Osteocyte (in vitro differentiated cells): ENCODE results near the gene ARHGAP10. TPM values are rescaled to one million over a fixed set of nuclear protein-coding genes. Genes with fewer than 3 reads are reported as not detected.
A peak's percentile ranks its signal among the peaks of the same experiment; 100 is the strongest.

Experiments used
- DNase-seq: peaks from one replicate; pipeline ENCODE4 v3.0.0; 2021; ENCODE audit warnings: mixed read lengths; ENCODE audit not compliant: unreplicated experiment; ENCODE audit errors: extremely low spot score
- H3K27ac Mint-ChIP-seq: one replicate; pipeline ENCODE4 v1.8.0; 2021; ENCODE audit warnings: mild to moderate bottlenecking, mixed read lengths; ENCODE audit not compliant: unreplicated experiment
- H3K27me3 Mint-ChIP-seq: one replicate; pipeline ENCODE4 v1.8.0; 2021; ENCODE audit warnings: mixed read lengths; ENCODE audit not compliant: unreplicated experiment
- H3K36me3 Mint-ChIP-seq: one replicate; pipeline ENCODE4 v1.8.0; 2021; ENCODE audit warnings: mixed read lengths; ENCODE audit not compliant: unreplicated experiment
- H3K4me1 Mint-ChIP-seq: one replicate; pipeline ENCODE4 v1.8.0; 2021; ENCODE audit warnings: mixed read lengths; ENCODE audit not compliant: unreplicated experiment
- H3K4me3 Mint-ChIP-seq: one replicate; pipeline ENCODE4 v1.8.0; 2021; ENCODE audit warnings: mild to moderate bottlenecking, moderate library complexity, mixed read lengths; ENCODE audit not compliant: unreplicated experiment
- H3K9me3 Mint-ChIP-seq: one replicate; pipeline ENCODE4 v1.8.0; 2021; ENCODE audit warnings: mixed read lengths; ENCODE audit not compliant: unreplicated experiment
- microRNA-seq: library from miRNA; unstranded; fragments of <30 nt; microRNA quantifications from one replicate; pipeline ENCODE4 v1.1.0, GENCODE V29; 2020; ENCODE audit not compliant: unreplicated experiment
- total RNA-seq: library from RNA; stranded (reverse); gene quantifications from 2 replicates; pipeline ENCODE4 v1.2.1, GENCODE V29; 2021
- TF ChIP-seq, protein P1 (sequence below): fragments of 200-600 bp; sonication (generic); IDR thresholded peaks from 2 replicates; pipeline ENCODE4 v1.5.0; 2021; ENCODE audit warnings: antibody characterized with exemption, mild to moderate bottlenecking, moderate library complexity

The ARHGAP10 gene
- total RNA-seq, 1 donor from 2014 or later = 121 TPM

GRCh38 chr4:148116264-148116663, 384.4 kb downstream of the ARHGAP10 start:
- Mint-ChIP-seq H3K9me3 (peaks cover under 1% of the 10 kb centered on the region), H3K4me1 (peaks cover 47% of the 10 kb centered on the region), H3K27me3 (peaks cover 10% of the 10 kb centered on the region), H3K27ac (peak overlapping the region; percentile 19), H3K4me3 (no peak overlapping the region), H3K36me3 (no peaks in the 10 kb centered on the region)
- TF ChIP-seq, protein P1, sequence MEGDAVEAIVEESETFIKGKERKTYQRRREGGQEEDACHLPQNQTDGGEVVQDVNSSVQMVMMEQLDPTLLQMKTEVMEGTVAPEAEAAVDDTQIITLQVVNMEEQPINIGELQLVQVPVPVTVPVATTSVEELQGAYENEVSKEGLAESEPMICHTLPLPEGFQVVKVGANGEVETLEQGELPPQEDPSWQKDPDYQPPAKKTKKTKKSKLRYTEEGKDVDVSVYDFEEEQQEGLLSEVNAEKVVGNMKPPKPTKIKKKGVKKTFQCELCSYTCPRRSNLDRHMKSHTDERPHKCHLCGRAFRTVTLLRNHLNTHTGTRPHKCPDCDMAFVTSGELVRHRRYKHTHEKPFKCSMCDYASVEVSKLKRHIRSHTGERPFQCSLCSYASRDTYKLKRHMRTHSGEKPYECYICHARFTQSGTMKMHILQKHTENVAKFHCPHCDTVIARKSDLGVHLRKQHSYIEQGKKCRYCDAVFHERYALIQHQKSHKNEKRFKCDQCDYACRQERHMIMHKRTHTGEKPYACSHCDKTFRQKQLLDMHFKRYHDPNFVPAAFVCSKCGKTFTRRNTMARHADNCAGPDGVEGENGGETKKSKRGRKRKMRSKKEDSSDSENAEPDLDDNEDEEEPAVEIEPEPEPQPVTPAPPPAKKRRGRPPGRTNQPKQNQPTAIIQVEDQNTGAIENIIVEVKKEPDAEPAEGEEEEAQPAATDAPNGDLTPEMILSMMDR = no peak
- no peak for DNase-seq

DNA sequence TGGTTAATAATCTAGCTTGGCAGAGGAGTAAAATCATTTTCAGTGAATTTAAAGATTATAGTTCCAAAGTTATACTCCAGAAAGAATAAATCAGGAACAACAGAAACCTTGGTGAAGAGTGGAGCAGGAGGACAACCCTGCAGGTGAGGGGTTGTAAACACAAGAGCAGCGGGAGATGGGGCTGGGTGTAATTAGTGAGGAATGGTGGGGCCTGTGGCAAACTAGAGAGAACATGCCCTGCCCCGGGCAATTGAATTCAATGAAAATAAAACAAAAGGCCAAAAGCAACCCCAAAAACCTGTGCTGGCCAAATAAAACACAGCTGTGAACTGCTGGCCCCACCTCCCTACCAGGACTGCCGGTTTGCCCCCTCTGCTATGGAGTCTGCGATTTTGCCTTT, 385.1 kb downstream of the ARHGAP10 start:
- H3K36me3 Mint-ChIP-seq = no peaks in the 10 kb centered on the region
- no peak for DNase-seq
- H3K4me3 Mint-ChIP-seq = no peak overlapping the region
- H3K9me3 Mint-ChIP-seq = peaks cover 7% of the 10 kb centered on the region
- TF ChIP-seq, protein P1 = no peak
- H3K4me1 Mint-ChIP-seq = peaks cover 46% of the 10 kb centered on the region
- H3K27ac Mint-ChIP-seq = peak overlapping the region; percentile 69
- H3K27me3 Mint-ChIP-seq = peaks cover 10% of the 10 kb centered on the region

GRCh38 chr4:148118179-148118578, 386.3 kb downstream of the ARHGAP10 start:
- H3K4me3 Mint-ChIP-seq = no peak overlapping the region
- peaks cover 10% of the 10 kb centered on the region for H3K27me3 Mint-ChIP-seq
- TF ChIP-seq, protein P1 = no peak
- H3K9me3 Mint-ChIP-seq = peaks cover 17% of the 10 kb centered on the region
- peaks cover under 1% of the 10 kb centered on the region for H3K36me3 Mint-ChIP-seq
- H3K4me1 Mint-ChIP-seq = peaks cover 40% of the 10 kb centered on the region
- no peak overlapping the region for H3K27ac Mint-ChIP-seq
- no peak for DNase-seq

DNA sequence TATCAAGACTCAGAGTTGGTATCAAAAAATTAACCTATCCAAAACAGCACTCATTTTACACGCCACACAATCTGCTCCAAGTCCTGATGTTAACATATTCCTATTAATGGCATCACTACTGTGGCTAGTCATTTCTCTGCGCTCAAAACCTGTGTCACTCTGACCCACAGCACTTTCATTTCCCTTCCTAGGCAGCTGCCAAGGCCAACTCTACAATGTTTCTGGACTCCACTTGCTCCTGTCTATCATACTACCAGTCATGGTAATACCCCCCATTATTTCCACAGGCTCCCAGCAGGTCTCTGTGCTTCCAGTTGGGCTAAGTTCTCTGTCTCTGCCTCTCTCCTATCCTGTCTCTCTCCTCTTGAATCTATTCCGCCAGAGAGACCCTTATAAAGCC, 386.7 kb downstream of the ARHGAP10 start:
- H3K36me3 Mint-ChIP-seq = peaks cover 5% of the 10 kb centered on the region
- DNase-seq = no peak
- H3K4me1 Mint-ChIP-seq = peaks cover 40% of the 10 kb centered on the region
- H3K9me3 Mint-ChIP-seq = peaks cover 21% of the 10 kb centered on the region
- H3K27me3 Mint-ChIP-seq = peaks cover 10% of the 10 kb centered on the region
- H3K27ac Mint-ChIP-seq = no peak overlapping the region
- H3K4me3 Mint-ChIP-seq = no peak overlapping the region
- TF ChIP-seq, protein P1 = no peak

GRCh38 chr4:148120216-148120615, 388.3 kb downstream of the ARHGAP10 start:
- Mint-ChIP-seq H3K27me3 (peaks cover 6% of the 10 kb centered on the region), H3K4me1 (peaks cover 40% of the 10 kb centered on the region)

More at GRCh38 chr4:148120216-148120615, 388.3 kb downstream of the ARHGAP10 start:
- no peak overlapping the region for H3K4me3 Mint-ChIP-seq
- no peak for DNase-seq
- peaks cover 29% of the 10 kb centered on the region for H3K9me3 Mint-ChIP-seq
- TF ChIP-seq, protein P1 = no peak
- peaks cover 6% of the 10 kb centered on the region for H3K36me3 Mint-ChIP-seq
- H3K27ac Mint-ChIP-seq = no peak overlapping the region

Small RNAs within 50 kb of the gene (microRNA-seq; reads per million reads assigned to microRNA genes)
- gene MIR4799 = not detected

Other genes starting within 250 kb of the ARHGAP10 start
- 39.7 and 45.5 TPM in 2 replicates for gene TMEM184C, start 114.7 kb upstream of the ARHGAP10 start, total RNA-seq
- gene PRMT9, start 47.9 kb upstream of the ARHGAP10 start, total RNA-seq = 9.5 and 9.6 TPM in 2 replicates